HCT116 (cell line): ENCODE measurements around the gene USP10. TPM values are rescaled to one million over a fixed set of nuclear protein-coding genes. Genes with fewer than 3 reads are reported as not detected.

ENCODE experiments used
- ATAC-seq: fragments of 200-7000 bp; cut with Tn5 transposase; 2 replicates; pipeline ENCODE4 v1.9.1; 2020; ENCODE audit warnings: mild to moderate bottlenecking, moderate library complexity
- BruUV-seq: library from RNA; stranded (reverse); fragments of 400-500 nt; replicated peaks from 2 replicates; lab custom pipeline; 2021; lab: Mats Ljungman, UMichigan
- CTCF ChIA-PET: fragments of 300-600 bp; sonication (Branson Sonifier 250); formaldehyde crosslinking; loops from one replicate; lab custom pipeline; 2021; ENCODE audit warnings: antibody characterized with exemption; lab: Charles Lee
- POLR2A ChIA-PET: fragments of 300-600, 350-600 bp; sonication (Branson Sonifier 250); formaldehyde crosslinking; loops from one replicate; lab custom pipeline; 2021; ENCODE audit warnings: antibody characterized with exemption; lab: Charles Lee
- RAD21 ChIA-PET, 2 experiments: fragments of 300-600 bp; sonication (Branson Sonifier 250); formaldehyde crosslinking; loops; one replicate each; lab custom pipeline; 2023; ENCODE audit warnings: low total read pairs in 2 of 2; ENCODE audit not compliant: uncharacterized antibody in 2 of 2, unreplicated experiment in 2 of 2, low non-redundant PET in 1 of 2; lab: Charles Lee
- DNase-seq: peaks from one replicate; pipeline ENCODE4 v3.0.0-alpha.2; 2010; ENCODE audit warnings: low read depth, low spot score
- H2AFZ ChIP-seq: fragments of 200-600 bp; shearing (Covaris generic), sonication (generic); 2 replicates; pipeline ENCODE4 v1.6.1; 2017; ENCODE audit warnings: low read depth, mixed run types, mixed read lengths, antibody characterized with exemption, low read length; ENCODE audit not compliant: poor library complexity, severe bottlenecking
- H3K27ac ChIP-seq: 2 replicates; pipeline ENCODE4 v1.5.1; 2012; ENCODE audit warnings: low read depth, low read length
- H3K27me3 ChIP-seq: fragments of 200-600 bp; sonication (generic); 2 replicates; pipeline ENCODE4 v1.6.1; 2016; ENCODE audit warnings: mixed run types, low read length, mixed read lengths; ENCODE audit not compliant: insufficient read depth
- H3K36me3 ChIP-seq, 2 experiments: fragments of 200-500 bp in 1 of 2; fragments of 200-600 bp in 1 of 2; sonication (Bioruptor generic) in 1 of 2; sonication (generic) in 1 of 2; 2 replicates each; pipeline versions ENCODE4 v1.5.1 to v1.6.1; 2014 to 2016; ENCODE audit warnings: low read length in 2 of 2, inconsistent platforms in 1 of 2, mixed read lengths in 1 of 2, mixed run types in 1 of 2; ENCODE audit not compliant: insufficient read depth in 2 of 2, control insufficient read depth in 1 of 2
- H3K4me1 ChIP-seq, 2 experiments: fragments of 200-600 bp in 1 of 2; sonication (generic) in 1 of 2; 2 replicates each; pipeline versions ENCODE4 v1.5.1 to v1.6.1; 2012 to 2017; ENCODE audit warnings: low read length in 2 of 2, inconsistent platforms in 1 of 2, mild to moderate bottlenecking in 1 of 2, mixed read lengths in 1 of 2, mixed run types in 1 of 2, moderate library complexity in 1 of 2; ENCODE audit not compliant: insufficient read depth in 2 of 2, control insufficient read depth in 1 of 2
- H3K4me2 ChIP-seq: fragments of 200-600 bp; sonication (generic); 2 replicates; pipeline ENCODE4 v1.6.1; 2017; ENCODE audit warnings: mixed run types, low read length, mixed read lengths
- H3K4me3 ChIP-seq, 2 experiments: fragments of 200-600 bp in 1 of 2; sonication (generic) in 1 of 2; replicated peaks in 1 of 2; 2 replicates each; pipeline ENCODE4 v1.5.1; 2011 to 2016; ENCODE audit warnings: low read length in 2 of 2, control low read depth in 1 of 2, low read depth in 1 of 2, mild to moderate bottlenecking in 1 of 2, mixed read lengths in 1 of 2, mixed run types in 1 of 2
- H3K79me2 ChIP-seq: fragments of 200-600 bp; sonication (generic); 2 replicates; pipeline ENCODE4 v1.6.1; 2017; ENCODE audit warnings: mild to moderate bottlenecking, mixed run types, low read length, moderate library complexity, mixed read lengths; ENCODE audit not compliant: insufficient read depth
- H3K9ac ChIP-seq: fragments of 200-600 bp; sonication (generic); 2 replicates; pipeline ENCODE4 v1.6.1; 2016; ENCODE audit warnings: low read length, mixed read lengths
- H3K9me2 ChIP-seq: fragments of 200-600 bp; sonication (generic), shearing (Covaris generic); 2 replicates; pipeline ENCODE4 v1.6.1; 2017; ENCODE audit warnings: mixed run types, mild to moderate bottlenecking, moderate library complexity; ENCODE audit not compliant: insufficient read depth
- H3K9me3 ChIP-seq, 2 experiments: fragments of 200-500 bp in 1 of 2; fragments of 200-600 bp in 1 of 2; sonication (Bioruptor generic) in 1 of 2; sonication (generic) in 1 of 2; 2 replicates each; pipeline ENCODE4 v1.6.1; 2014 to 2017; ENCODE audit warnings: low read length in 2 of 2, mixed read lengths in 2 of 2, inconsistent platforms in 1 of 2, low read depth in 1 of 2, mild to moderate bottlenecking in 1 of 2, mixed run types in 1 of 2, moderate library complexity in 1 of 2; ENCODE audit not compliant: control insufficient read depth in 1 of 2, insufficient read depth in 1 of 2
- H4K20me1 ChIP-seq: fragments of 200-600 bp; sonication (generic), shearing (Covaris generic); 2 replicates; pipeline ENCODE4 v1.6.1; 2017; ENCODE audit warnings: mixed run types, mild to moderate bottlenecking, moderate library complexity; ENCODE audit not compliant: insufficient read depth
- CBX3 ChIP-seq: IDR thresholded peaks from 2 replicates; pipeline ENCODE4 v1.6.1; 2012; ENCODE audit warnings: low read depth
- EGR1 ChIP-seq: IDR thresholded peaks from 2 replicates; pipeline ENCODE4 v1.6.1; 2012; ENCODE audit warnings: low read depth
- ELF1 ChIP-seq: IDR thresholded peaks from 2 replicates; pipeline ENCODE4 v1.6.1; 2012; ENCODE audit warnings: low read depth, borderline replicate concordance
- EZH2phosphoT487 ChIP-seq: fragments of 200-600 bp; IDR thresholded peaks from 2 replicates; pipeline ENCODE4 v1.6.1; 2018; ENCODE audit warnings: antibody characterized with exemption, borderline replicate concordance
- RAD21 ChIP-seq: IDR thresholded peaks from 2 replicates; pipeline ENCODE4 v1.6.1; 2012; ENCODE audit warnings: low read depth, mild to moderate bottlenecking
- SP1 ChIP-seq: IDR thresholded peaks from 2 replicates; pipeline ENCODE4 v1.6.1; 2012; ENCODE audit warnings: low read depth
- intact Hi-C: fragments of 100-400 bp; cut with micrococcal nuclease; formaldehyde crosslinking; loops from 2 replicates; pipeline ENCODE4 v1.10.0; 2022
- total RNA-seq: library from RNA; stranded (reverse); gene quantifications from one replicate; pipeline ENCODE4 v1.2.1, GENCODE V29; 2021; ENCODE audit not compliant: unreplicated experiment
- TF ChIP-seq, protein P1 (sequence below): IDR thresholded peaks from 2 replicates; pipeline ENCODE4 v1.6.1; 2011; ENCODE audit warnings: mild to moderate bottlenecking, low read length, moderate library complexity; ENCODE audit not compliant: insufficient replicate concordance; ENCODE audit errors: extremely low read depth
- TF ChIP-seq, protein P2 (sequence below): IDR thresholded peaks from 2 replicates; pipeline ENCODE4 v1.6.1; 2012; ENCODE audit warnings: low read depth
- TF ChIP-seq, protein P3 (sequence below), 3 experiments: fragments of 200-600 bp in 1 of 3; sonication (generic) in 1 of 3; IDR thresholded peaks in 2 of 3; conservative IDR thresholded peaks in 1 of 3; 2 replicates each; pipeline ENCODE4 v1.5.1; 2012 to 2017; ENCODE audit warnings: low read depth in 2 of 3, low read length in 2 of 3, antibody characterized with exemption in 1 of 3, borderline replicate concordance in 1 of 3, control low read depth in 1 of 3, mild to moderate bottlenecking in 1 of 3, mixed read lengths in 1 of 3, mixed run types in 1 of 3, moderate library complexity in 1 of 3; ENCODE audit not compliant: insufficient read depth in 1 of 3

Gene USP10
- total RNA-seq, 1 experiment from 2014 or later = 175 TPM

DNA sequence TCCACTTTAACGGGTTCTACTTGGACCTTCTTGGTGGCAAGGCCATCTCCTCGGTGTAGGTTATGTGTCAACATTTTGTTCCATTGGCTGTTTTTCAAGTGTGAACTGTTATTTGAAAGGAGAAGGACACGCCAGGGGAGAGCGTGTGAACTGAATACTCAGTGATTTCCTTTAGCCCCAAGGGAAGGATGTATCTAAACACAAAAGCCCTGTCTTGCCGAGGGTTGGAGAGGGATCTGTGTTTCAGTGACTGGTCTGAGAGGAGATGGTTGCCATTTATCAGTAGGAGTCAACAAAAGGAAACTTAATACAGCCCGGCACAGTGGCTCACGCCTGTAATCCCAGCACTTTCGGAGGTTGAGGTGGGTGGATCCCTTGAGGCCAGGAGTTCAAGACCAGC, 50.0 kb downstream of the USP10 start:
- peaks cover 100% of the 10 kb centered on the region for H3K79me2 ChIP-seq
- CTCF ChIA-PET = interaction anchor here (1.0 to 6.8 kb wide), 4 partner anchors 10 to 221 kb away, joined by 3 to 71 read pairs (median 3); no protein-coding TSS in a partner anchor
- H3K9ac ChIP-seq = no peak overlapping the region
- H3K4me1 ChIP-seq = peaks cover 0 to 13% of the 10 kb centered on the region in 2 experiments; a peak in 1 of 4 replicates
- H3K36me3 ChIP-seq = peaks cover 7 to 24% of the 10 kb centered on the region in 2 experiments; a peak in 3 of 4 replicates
- TF ChIP-seq ELF1 = no peak
- no peak for TF ChIP-seq CBX3
- TF ChIP-seq, protein P1, sequence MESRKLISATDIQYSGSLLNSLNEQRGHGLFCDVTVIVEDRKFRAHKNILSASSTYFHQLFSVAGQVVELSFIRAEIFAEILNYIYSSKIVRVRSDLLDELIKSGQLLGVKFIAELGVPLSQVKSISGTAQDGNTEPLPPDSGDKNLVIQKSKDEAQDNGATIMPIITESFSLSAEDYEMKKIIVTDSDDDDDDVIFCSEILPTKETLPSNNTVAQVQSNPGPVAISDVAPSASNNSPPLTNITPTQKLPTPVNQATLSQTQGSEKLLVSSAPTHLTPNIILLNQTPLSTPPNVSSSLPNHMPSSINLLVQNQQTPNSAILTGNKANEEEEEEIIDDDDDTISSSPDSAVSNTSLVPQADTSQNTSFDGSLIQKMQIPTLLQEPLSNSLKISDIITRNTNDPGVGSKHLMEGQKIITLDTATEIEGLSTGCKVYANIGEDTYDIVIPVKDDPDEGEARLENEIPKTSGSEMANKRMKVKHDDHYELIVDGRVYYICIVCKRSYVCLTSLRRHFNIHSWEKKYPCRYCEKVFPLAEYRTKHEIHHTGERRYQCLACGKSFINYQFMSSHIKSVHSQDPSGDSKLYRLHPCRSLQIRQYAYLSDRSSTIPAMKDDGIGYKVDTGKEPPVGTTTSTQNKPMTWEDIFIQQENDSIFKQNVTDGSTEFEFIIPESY = no peak
- TF ChIP-seq EGR1 = no peak
- TF ChIP-seq EZH2phosphoT487 = no peak
- TF ChIP-seq, protein P2, sequence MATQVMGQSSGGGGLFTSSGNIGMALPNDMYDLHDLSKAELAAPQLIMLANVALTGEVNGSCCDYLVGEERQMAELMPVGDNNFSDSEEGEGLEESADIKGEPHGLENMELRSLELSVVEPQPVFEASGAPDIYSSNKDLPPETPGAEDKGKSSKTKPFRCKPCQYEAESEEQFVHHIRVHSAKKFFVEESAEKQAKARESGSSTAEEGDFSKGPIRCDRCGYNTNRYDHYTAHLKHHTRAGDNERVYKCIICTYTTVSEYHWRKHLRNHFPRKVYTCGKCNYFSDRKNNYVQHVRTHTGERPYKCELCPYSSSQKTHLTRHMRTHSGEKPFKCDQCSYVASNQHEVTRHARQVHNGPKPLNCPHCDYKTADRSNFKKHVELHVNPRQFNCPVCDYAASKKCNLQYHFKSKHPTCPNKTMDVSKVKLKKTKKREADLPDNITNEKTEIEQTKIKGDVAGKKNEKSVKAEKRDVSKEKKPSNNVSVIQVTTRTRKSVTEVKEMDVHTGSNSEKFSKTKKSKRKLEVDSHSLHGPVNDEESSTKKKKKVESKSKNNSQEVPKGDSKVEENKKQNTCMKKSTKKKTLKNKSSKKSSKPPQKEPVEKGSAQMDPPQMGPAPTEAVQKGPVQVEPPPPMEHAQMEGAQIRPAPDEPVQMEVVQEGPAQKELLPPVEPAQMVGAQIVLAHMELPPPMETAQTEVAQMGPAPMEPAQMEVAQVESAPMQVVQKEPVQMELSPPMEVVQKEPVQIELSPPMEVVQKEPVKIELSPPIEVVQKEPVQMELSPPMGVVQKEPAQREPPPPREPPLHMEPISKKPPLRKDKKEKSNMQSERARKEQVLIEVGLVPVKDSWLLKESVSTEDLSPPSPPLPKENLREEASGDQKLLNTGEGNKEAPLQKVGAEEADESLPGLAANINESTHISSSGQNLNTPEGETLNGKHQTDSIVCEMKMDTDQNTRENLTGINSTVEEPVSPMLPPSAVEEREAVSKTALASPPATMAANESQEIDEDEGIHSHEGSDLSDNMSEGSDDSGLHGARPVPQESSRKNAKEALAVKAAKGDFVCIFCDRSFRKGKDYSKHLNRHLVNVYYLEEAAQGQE = no peak
- no peak for TF ChIP-seq SP1
- no peak for TF ChIP-seq RAD21
- TF ChIP-seq, protein P3, sequence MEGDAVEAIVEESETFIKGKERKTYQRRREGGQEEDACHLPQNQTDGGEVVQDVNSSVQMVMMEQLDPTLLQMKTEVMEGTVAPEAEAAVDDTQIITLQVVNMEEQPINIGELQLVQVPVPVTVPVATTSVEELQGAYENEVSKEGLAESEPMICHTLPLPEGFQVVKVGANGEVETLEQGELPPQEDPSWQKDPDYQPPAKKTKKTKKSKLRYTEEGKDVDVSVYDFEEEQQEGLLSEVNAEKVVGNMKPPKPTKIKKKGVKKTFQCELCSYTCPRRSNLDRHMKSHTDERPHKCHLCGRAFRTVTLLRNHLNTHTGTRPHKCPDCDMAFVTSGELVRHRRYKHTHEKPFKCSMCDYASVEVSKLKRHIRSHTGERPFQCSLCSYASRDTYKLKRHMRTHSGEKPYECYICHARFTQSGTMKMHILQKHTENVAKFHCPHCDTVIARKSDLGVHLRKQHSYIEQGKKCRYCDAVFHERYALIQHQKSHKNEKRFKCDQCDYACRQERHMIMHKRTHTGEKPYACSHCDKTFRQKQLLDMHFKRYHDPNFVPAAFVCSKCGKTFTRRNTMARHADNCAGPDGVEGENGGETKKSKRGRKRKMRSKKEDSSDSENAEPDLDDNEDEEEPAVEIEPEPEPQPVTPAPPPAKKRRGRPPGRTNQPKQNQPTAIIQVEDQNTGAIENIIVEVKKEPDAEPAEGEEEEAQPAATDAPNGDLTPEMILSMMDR (IDR thresholded peaks at IDR 0.05 in 2 of 3, conservative IDR thresholded peaks at IDR 0.05 in 1 of 3; ENCODE audit: borderline replicate concordance in 1 of 3, insufficient read depth in 1 of 3, low read depth in 2 of 3, low read length in 2 of 3) = no peak
- H3K4me3 ChIP-seq = no peak overlapping the region
- no TSS peak for BruUV-seq
- intact Hi-C loops = no loop called here
- H3K27ac ChIP-seq = no peak overlapping the region
- ATAC-seq = no peak
- RAD21 ChIA-PET = no interaction called here
- no peaks in the 10 kb centered on the region for H3K9me3 ChIP-seq
- H2AFZ ChIP-seq = no peak overlapping the region
- POLR2A ChIA-PET = no interaction called here
- DNase-seq = no peak
- H3K27me3 ChIP-seq = no peaks in the 10 kb centered on the region
- H3K9me2 ChIP-seq = no peaks in the 10 kb centered on the region
- H4K20me1 ChIP-seq = peaks cover 58% of the 10 kb centered on the region
- no peak overlapping the region for H3K4me2 ChIP-seq
